ENCODE data around the gene ABCC11.

- TF ChIP-seq YY1 (IDR thresholded peaks at IDR 0.05; ENCODE audit: insufficient read depth, insufficient read length), result no peak
- TF ChIP-seq ZNF274 (IDR thresholded peaks at IDR 0.05; ENCODE audit: low read depth, low read length), result no peak
These were observed 93.6 kb downstream of the ABCC11 start for GRCh38 chr16:48153774-48154173.

Data from NT2/D1 (cell line).